Colonic mucosa (tissue), 4 donors: Measurements from ENCODE around the gene UBE2H. TPM values are rescaled to one million over a fixed set of nuclear protein-coding genes. Genes with fewer than 3 reads are reported as not detected.
"Not testable (repeated sequence)": the region's sequence is repeated elsewhere in the genome, so short reads cannot be mapped to it uniquely, and the experiment has no call there.

ENCODE experiments used
- DNase-seq: peaks from one replicate; pipeline ENCODE4 v3.0.0-alpha.2; 2020
- H3K27ac ChIP-seq: fragments of 200-600 bp; one replicate; pipeline ENCODE4 v1.8.0; 2021
- H3K27me3 ChIP-seq: fragments of 200-600 bp; one replicate; pipeline ENCODE4 v1.8.0; 2021
- H3K36me3 ChIP-seq: fragments of 200-600 bp; one replicate; pipeline ENCODE4 v1.8.0; 2021
- H3K4me1 ChIP-seq: fragments of 200-600 bp; one replicate; pipeline ENCODE4 v1.8.0; 2021; ENCODE audit warnings: mild to moderate bottlenecking
- H3K4me3 ChIP-seq: fragments of 200-600 bp; one replicate; pipeline ENCODE4 v1.8.0; 2021
- H3K9ac ChIP-seq, 2 donors: one replicate each; pipeline ENCODE4 v1.7.0; 2013; ENCODE audit warnings: control low read depth in 2 of 2, low read depth in 2 of 2, low read length in 2 of 2
- H3K9me3 ChIP-seq: fragments of 200-600 bp; one replicate; pipeline ENCODE4 v1.8.0; 2021
- CTCF ChIP-seq: fragments of 200-600 bp; IDR thresholded peaks from one replicate; pipeline ENCODE4 v1.8.0; 2022; ENCODE audit warnings: antibody characterized with exemption, mild to moderate bottlenecking
- intact Hi-C: fragments of 100-400 bp; cut with DNase I; formaldehyde crosslinking; loops from one replicate; pipeline ENCODE4 v1.14.1; 2022
- total RNA-seq, 2 donors: library from RNA; stranded (reverse); fragmentation: NEBNext Ultra II Directional in 1 of 2; extraction: Animal tissue kit (Norgen Biotek cat#: 25700) in 1 of 2; gene quantifications; one replicate each; pipeline ENCODE4 v1.2.1, GENCODE V29; 2021
- donor health status: healthy.
- donor health status: DM: no; HTN: no; CAD: no.
- donor health status: DM: no; HTN: no; CAD: no.

The UBE2H gene
- total RNA-seq, 2 donors from 2014 or later, result 38.4 to 65.8 TPM

GRCh38 chr7:129865093-129865924, 87.5 kb downstream of the UBE2H start:
- Histone ChIP-seq H3K9me3 (no peaks in the 10 kb centered on the region), H3K36me3 (no peaks in the 10 kb centered on the region), H3K27ac (no peak overlapping the region), H3K4me3 (no peak overlapping the region), H3K4me1 (no peaks in the 10 kb centered on the region), H3K9ac (no peak overlapping the region), H3K27me3 (no peaks in the 10 kb centered on the region)
- TF ChIP-seq CTCF, result no peak
- no peak for DNase-seq
- intact Hi-C loops, result no loop called here

- H3K36me3 ChIP-seq, intact Hi-C loops, H3K4me3 ChIP-seq, H3K4me1 ChIP-seq, H3K27me3 ChIP-seq, H3K9ac ChIP-seq, DNase-seq, H3K27ac ChIP-seq, H3K9me3 ChIP-seq: not testable (repeated sequence)
Observed at GRCh38 chr7:129864676-129865075, 88.1 kb downstream of the UBE2H start.

GRCh38 chr7:129864042-129864441, 88.7 kb downstream of the UBE2H start:
- intact Hi-C loops, result no loop called here
- H3K4me3 ChIP-seq, result no peak overlapping the region
- H3K27me3 ChIP-seq, result no peaks in the 10 kb centered on the region
- no peaks in the 10 kb centered on the region for H3K36me3 ChIP-seq
- no peak for TF ChIP-seq CTCF
- no peak overlapping the region for H3K9ac ChIP-seq
- no peak overlapping the region for H3K27ac ChIP-seq
- no peaks in the 10 kb centered on the region for H3K9me3 ChIP-seq
- DNase-seq, result no peak
- H3K4me1 ChIP-seq, result no peaks in the 10 kb centered on the region

GRCh38 chr7:129862682-129863081, 90.1 kb downstream of the UBE2H start:
- Histone ChIP-seq H3K4me1 (no peaks in the 10 kb centered on the region), H3K4me3 (no peak overlapping the region), H3K27ac (no peak overlapping the region), H3K36me3 (no peaks in the 10 kb centered on the region), H3K27me3 (no peaks in the 10 kb centered on the region), H3K9me3 (no peaks in the 10 kb centered on the region), H3K9ac (no peak overlapping the region)
- TF ChIP-seq CTCF, result no peak
- DNase-seq, result no peak
- intact Hi-C loops, result no loop called here

- H3K4me1 ChIP-seq, DNase-seq, intact Hi-C loops, H3K9ac ChIP-seq, H3K9me3 ChIP-seq, H3K4me3 ChIP-seq, H3K27ac ChIP-seq, H3K36me3 ChIP-seq, H3K27me3 ChIP-seq: not testable (repeated sequence)
Observed at GRCh38 chr7:129860784-129861183, 92.0 kb downstream of the UBE2H start.

- H3K36me3 ChIP-seq, result no peaks in the 10 kb centered on the region
- intact Hi-C loops, result no loop called here
- no peaks in the 10 kb centered on the region for H3K4me1 ChIP-seq
Observed at GRCh38 chr7:129859183-129859582, 93.6 kb downstream of the UBE2H start.

More at GRCh38 chr7:129859183-129859582, 93.6 kb downstream of the UBE2H start:
- Histone ChIP-seq H3K4me3 (no peak overlapping the region), H3K27me3 (no peaks in the 10 kb centered on the region), H3K9ac (no peak overlapping the region), H3K27ac (no peak overlapping the region), H3K9me3 (no peaks in the 10 kb centered on the region)
- DNase-seq, result no peak
- TF ChIP-seq CTCF, result no peak
